Measurements from ENCODE around the gene SLC12A5. TPM values are rescaled to one million over a fixed set of nuclear protein-coding genes. Genes with fewer than 3 reads are reported as not detected.
A peak's percentile ranks its signal among the peaks of the same experiment; 100 is the strongest.

Gene SLC12A5
- total and polyA plus RNA-seq, 9 of the 15 experiments (the other 6 are each of a cell fraction or from before 2014, with no cell fraction given) = 0.36 to 7.5 (median 2.1) TPM

- WGBS (ENCODE audit: insufficient coverage, low coverage, missing lambda C conversion rate) = 3% methylated on average over 44 of the region's 48 CpGs
- TF ChIP-seq PYGO2 (tag; IDR thresholded peaks at IDR 0.05) (no peak), RAD21 (CRISPR knock-in tag; conservative IDR thresholded peaks at IDR 0.05 in 1 of 2, IDR thresholded peaks at IDR 0.05 in 1 of 2) (0 out of 4 replicates have a peak, but pooled peaks of 1 of the 2 experiments have one; percentile 17), ZBTB17 (CRISPR knock-in tag; IDR thresholded peaks at IDR 0.05) (no peak), CTCF (IDR thresholded peaks at IDR 0.05 in 2 of 3, conservative IDR thresholded peaks at IDR 0.05 in 1 of 3; ENCODE audit: insufficient read depth in 2 of 3, low read depth in 1 of 3, low read length in 3 of 3) (peak in 2 of 3 experiments; percentile 16 to 30; a peak in 4 of 6 replicates), CBX1 (IDR thresholded peaks at IDR 0.05; ENCODE audit: low read depth) (no peak), FOXJ2 (tag; IDR thresholded peaks at IDR 0.05) (no peak), SAFB (IDR thresholded peaks at IDR 0.05; ENCODE audit: borderline replicate concordance, low read depth, low read length) (0 out of 2 replicates have a peak, but pooled peaks have one; percentile 19), PHF8 (IDR thresholded peaks at IDR 0.05; ENCODE audit: borderline replicate concordance, low read length) (no peak), SRSF9 (IDR thresholded peaks at IDR 0.05; ENCODE audit: borderline replicate concordance, low read depth, low read length) (no peak), ZBTB5 (IDR thresholded peaks at IDR 0.05) (no peak), PTRF (tag; IDR thresholded peaks at IDR 0.05) (no peak), MCM5 (IDR thresholded peaks at IDR 0.05; ENCODE audit: low read depth) (no peak)
Observed at GRCh38 chr20:46099491-46100287, 70.7 kb downstream of the SLC12A5 start.

More at GRCh38 chr20:46099491-46100287, 70.7 kb downstream of the SLC12A5 start:
- H3K9me3 ChIP-seq (replicated peaks; ENCODE audit: control insufficient read depth, insufficient read depth, low read depth, low read length) = no peaks in the 10 kb centered on the region; the same call in 1 of the 2 replicates
- no peak overlapping the region for H3K27ac ChIP-seq (ENCODE audit: extremely low read depth, low read depth, low read length)
- ATAC-seq = peak; percentile 58; the same call in 2 of the 3 replicates
- H3K27me3 ChIP-seq (ENCODE audit: control insufficient read depth in 2 of 2, insufficient read depth in 2 of 2, low read length in 2 of 2) = peaks cover 38 to 43% of the 10 kb centered on the region in 2 experiments
- intact Hi-C loops (cut with micrococcal nuclease) = no loop called here
- H4K20me1 ChIP-seq (replicated peaks; ENCODE audit: control insufficient read depth, insufficient read depth, low read length) = no peaks in the 10 kb centered on the region
- ChIA-PET POLR2A (no interaction called here), CTCF (ENCODE audit: low intra/inter-chr PET ratio) (no interaction called here)
- H3K9me1 ChIP-seq (ENCODE audit: control insufficient read depth, insufficient read depth, low read length) = no peaks in the 10 kb centered on the region
- no peaks in the 10 kb centered on the region for H3K79me2 ChIP-seq (ENCODE audit: control insufficient read depth, insufficient read depth, low read length)
- peaks cover 0 to 6% of the 10 kb centered on the region in 2 experiments; a peak in 1 of 5 replicates for H3K4me1 ChIP-seq (replicated peaks in 1 of 2; ENCODE audit: control insufficient read depth in 2 of 2, insufficient read depth in 2 of 2, low read length in 2 of 2)
- H3K36me3 ChIP-seq (ENCODE audit: control insufficient read depth, insufficient read depth, low read length) = no peaks in the 10 kb centered on the region
- no peak overlapping the region for H3K4me2 ChIP-seq (ENCODE audit: insufficient read depth, low read length)
- in situ Hi-C loops (cut with MboI) = no loop called here
- no peak overlapping the region for H3K4me3 ChIP-seq
- no peak for FAIRE-seq
- DNase-seq (ENCODE audit: extremely low read depth in 1 of 4, low spot score in 3 of 4) = no peak
- peak overlapping the region in 1 of 2 experiments; percentile 24; a peak in 1 of 4 replicates for H3K9ac ChIP-seq (ENCODE audit: insufficient read depth in 1 of 2, low read depth in 2 of 2, low read length in 2 of 2)
- BruUV-seq (replicated peaks) = no TSS peak
- H2AFZ ChIP-seq (ENCODE audit: low read depth, low read length) = no peak overlapping the region

Measured in K562 (cell line).